ENCODE measurements around the gene ORC6.

The ORC6 gene

GRCh38 chr16:46687486-46687885 is 2.0 kb upstream of the ORC6 start:
- Histone ChIP-seq H3K36me3 (no peaks in the 10 kb centered on the region), H3K4me1 (ENCODE audit: control insufficient read depth in 1 of 2, insufficient read depth in 1 of 2, low read depth in 1 of 2, low read length in 1 of 2) (peaks cover 71 to 73% of the 10 kb centered on the region in 2 experiments)

DNA sequence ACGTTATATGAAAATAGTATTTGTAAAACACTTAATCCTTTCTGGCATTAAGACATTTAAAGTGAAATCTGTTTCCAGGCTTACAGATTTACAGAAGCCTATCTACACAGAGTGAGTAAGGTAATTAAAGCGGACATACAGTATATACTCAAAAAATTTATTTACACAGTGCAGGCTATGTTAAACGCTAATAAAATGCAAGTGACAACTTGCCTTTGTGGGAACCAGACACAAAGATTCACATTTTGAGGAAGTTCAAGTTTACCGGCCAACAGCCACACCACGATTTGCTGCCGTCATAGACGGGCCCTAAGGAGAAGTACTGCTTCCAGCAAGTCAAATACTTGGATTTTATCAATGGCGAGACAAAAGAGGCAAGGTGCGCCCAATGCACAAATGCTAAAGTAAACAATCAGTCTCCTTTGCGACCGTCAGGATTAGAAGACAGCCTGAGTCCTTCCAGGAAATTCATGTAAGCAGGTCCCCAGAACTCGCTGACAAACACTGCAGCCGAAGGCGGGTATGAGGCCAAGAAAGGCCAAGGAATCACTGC is 1.3 kb upstream of the ORC6 start:
- Histone ChIP-seq H3K27me3 (no peaks in the 10 kb centered on the region), H3K4me3 (ENCODE audit: low read depth in 1 of 2, low read length in 1 of 2) (peak overlapping the region; percentile 83 to 98), H3K4me1 (ENCODE audit: control insufficient read depth in 1 of 2, insufficient read depth in 1 of 2, low read depth in 1 of 2, low read length in 1 of 2) (peaks cover 64 to 70% of the 10 kb centered on the region in 2 experiments), H3K36me3 (no peaks in the 10 kb centered on the region), H3K27ac (peak overlapping the region; percentile 91), H3K9me3 (no peaks in the 10 kb centered on the region)
- TF ChIP-seq, protein P1, sequence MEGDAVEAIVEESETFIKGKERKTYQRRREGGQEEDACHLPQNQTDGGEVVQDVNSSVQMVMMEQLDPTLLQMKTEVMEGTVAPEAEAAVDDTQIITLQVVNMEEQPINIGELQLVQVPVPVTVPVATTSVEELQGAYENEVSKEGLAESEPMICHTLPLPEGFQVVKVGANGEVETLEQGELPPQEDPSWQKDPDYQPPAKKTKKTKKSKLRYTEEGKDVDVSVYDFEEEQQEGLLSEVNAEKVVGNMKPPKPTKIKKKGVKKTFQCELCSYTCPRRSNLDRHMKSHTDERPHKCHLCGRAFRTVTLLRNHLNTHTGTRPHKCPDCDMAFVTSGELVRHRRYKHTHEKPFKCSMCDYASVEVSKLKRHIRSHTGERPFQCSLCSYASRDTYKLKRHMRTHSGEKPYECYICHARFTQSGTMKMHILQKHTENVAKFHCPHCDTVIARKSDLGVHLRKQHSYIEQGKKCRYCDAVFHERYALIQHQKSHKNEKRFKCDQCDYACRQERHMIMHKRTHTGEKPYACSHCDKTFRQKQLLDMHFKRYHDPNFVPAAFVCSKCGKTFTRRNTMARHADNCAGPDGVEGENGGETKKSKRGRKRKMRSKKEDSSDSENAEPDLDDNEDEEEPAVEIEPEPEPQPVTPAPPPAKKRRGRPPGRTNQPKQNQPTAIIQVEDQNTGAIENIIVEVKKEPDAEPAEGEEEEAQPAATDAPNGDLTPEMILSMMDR (IDR thresholded peaks at IDR 0.05), result no peak

More at GRCh38 chr16:46687486-46687885, 2.0 kb upstream of the ORC6 start:
- Histone ChIP-seq H3K4me3 (ENCODE audit: low read depth in 1 of 2, low read length in 1 of 2) (peak overlapping the region; percentile 83 to 98), H3K27me3 (no peaks in the 10 kb centered on the region), H3K9me3 (no peaks in the 10 kb centered on the region), H3K27ac (peak overlapping the region; percentile 91)
- TF ChIP-seq, protein P1 (IDR thresholded peaks at IDR 0.05), result no peak

DNA sequence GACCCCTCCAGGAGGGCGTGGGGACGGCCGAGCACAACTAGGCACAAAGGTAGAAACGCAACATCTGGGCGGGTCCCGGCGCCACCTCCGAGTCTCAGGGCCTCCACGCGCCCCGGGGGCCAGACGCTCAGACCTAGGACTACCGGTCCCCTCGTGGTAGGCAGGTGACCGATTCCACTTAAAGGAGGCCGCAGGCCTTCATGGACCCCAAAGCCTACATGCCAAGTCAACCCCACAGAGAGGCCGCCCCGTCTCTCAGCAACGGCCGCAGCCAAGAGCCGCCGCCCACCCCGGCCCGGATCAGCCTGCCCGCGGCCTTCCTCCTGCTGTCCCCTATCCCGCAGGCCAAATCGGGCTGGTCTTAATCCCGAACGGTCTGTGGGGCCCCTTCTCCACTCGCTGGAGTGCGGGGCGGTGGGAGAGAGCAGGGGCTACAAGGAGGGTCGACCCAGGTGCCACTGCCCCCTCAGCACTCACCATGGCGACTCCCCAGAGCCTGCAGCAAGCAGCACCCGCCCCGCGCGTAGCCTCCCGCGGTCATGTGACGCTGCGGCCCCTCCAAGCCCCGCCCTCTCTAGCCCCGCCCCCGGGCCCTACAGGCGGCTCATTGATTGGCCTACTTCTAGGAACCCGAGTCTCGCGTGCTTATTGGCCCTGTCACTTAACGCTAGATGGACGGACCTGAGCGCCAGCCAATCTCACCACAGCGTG is 650 bp upstream of the ORC6 start, which contains the start of gene VPS35:
Gene VPS35, minus strand, starts transcription at position 525 of the 711 bp plus-strand sequence. Its CDS starts 45 bp downstream, at position 480.
- TF ChIP-seq, protein P1 (IDR thresholded peaks at IDR 0.05), result no peak
- H3K4me3 ChIP-seq (ENCODE audit: low read depth in 1 of 2, low read length in 1 of 2), result peak within 1 kb of the TSS; percentile 83 to 98
- no peaks in the 10 kb centered on the region for H3K27me3 ChIP-seq
- no peaks in the 10 kb centered on the region for H3K36me3 ChIP-seq
- peaks cover 58 to 66% of the 10 kb centered on the region in 2 experiments for H3K4me1 ChIP-seq (ENCODE audit: control insufficient read depth in 1 of 2, insufficient read depth in 1 of 2, low read depth in 1 of 2, low read length in 1 of 2)
- peak within 1 kb of the TSS; percentile 91 for H3K27ac ChIP-seq
- no peaks in the 10 kb centered on the region for H3K9me3 ChIP-seq

GRCh38 chr16:46690281-46691178 is 1.1 kb downstream of the ORC6 start:
- TF ChIP-seq, protein P1 (IDR thresholded peaks at IDR 0.05), result no peak
- H3K4me3 ChIP-seq (ENCODE audit: low read depth in 1 of 2, low read length in 1 of 2), result peak overlapping the region; percentile 83 to 98
- no peaks in the 10 kb centered on the region for H3K9me3 ChIP-seq

GRCh38 chr16:46691726-46692125 is 2.3 kb downstream of the ORC6 start:
- TF ChIP-seq, protein P1 (IDR thresholded peaks at IDR 0.05), result no peak
- Histone ChIP-seq H3K36me3 (peaks cover 7% of the 10 kb centered on the region), H3K4me3 (ENCODE audit: low read depth in 1 of 2, low read length in 1 of 2) (no peak overlapping the region), H3K9me3 (no peaks in the 10 kb centered on the region), H3K27me3 (no peaks in the 10 kb centered on the region), H3K4me1 (ENCODE audit: control insufficient read depth in 1 of 2, insufficient read depth in 1 of 2, low read depth in 1 of 2, low read length in 1 of 2) (peaks cover 34 to 40% of the 10 kb centered on the region in 2 experiments), H3K27ac (no peak overlapping the region)

More at GRCh38 chr16:46690281-46691178, 1.1 kb downstream of the ORC6 start:
- H3K36me3 ChIP-seq, result no peaks in the 10 kb centered on the region
- no peaks in the 10 kb centered on the region for H3K27me3 ChIP-seq
- H3K4me1 ChIP-seq (ENCODE audit: control insufficient read depth in 1 of 2, insufficient read depth in 1 of 2, low read depth in 1 of 2, low read length in 1 of 2), result peaks cover 46 to 50% of the 10 kb centered on the region in 2 experiments
- H3K27ac ChIP-seq, result peak overlapping the region; percentile 91
